H1 (cell line): Measurements from ENCODE around the gene RAD23B. TPM values are rescaled to one million over a fixed set of nuclear protein-coding genes. Genes with fewer than 3 reads are reported as not detected.

Source experiments
- CTCF ChIA-PET: fragments of 300-600 bp; sonication (Branson Sonifier 250); formaldehyde crosslinking; loops from one replicate; lab custom pipeline; 2021; ENCODE audit not compliant: partially characterized antibody; lab: Charles Lee
- POLR2A ChIA-PET: fragments of 300-600 bp; sonication (Branson Sonifier 250); formaldehyde crosslinking; loops from one replicate; lab custom pipeline; 2021; ENCODE audit warnings: inconsistent platforms; ENCODE audit not compliant: partially characterized antibody; lab: Charles Lee
- DNase-seq, 2 experiments: peaks; one replicate each; pipeline versions ENCODE4 v3.0.0 to v3.0.0-alpha.2; 2010 to 2022; ENCODE audit warnings: low spot score in 2 of 2, low read depth in 1 of 2, mixed read lengths in 1 of 2
- FAIRE-seq: peaks from 2 replicates; lab custom pipeline; 2011; peaks lifted over from hg19 to GRCh38; lab: Jason Lieb, UNC
- H2AFZ ChIP-seq: 2 replicates; pipeline ENCODE4 v1.8.1; 2012; ENCODE audit warnings: low read length, inconsistent platforms
- H2AK5ac ChIP-seq: 2 replicates; pipeline ENCODE4 v1.6.1; 2013; ENCODE audit warnings: low read depth, low read length
- H2BK120ac ChIP-seq: replicated peaks from 2 replicates; pipeline ENCODE3; 2013; ENCODE audit warnings: low read depth, low read length, inconsistent platforms
- H2BK12ac ChIP-seq: 2 replicates; pipeline ENCODE4 v1.6.1; 2013; ENCODE audit warnings: low read depth, low read length
- H2BK15ac ChIP-seq: 2 replicates; pipeline ENCODE4 v1.6.1; 2013; ENCODE audit warnings: low read length
- H2BK20ac ChIP-seq: 2 replicates; pipeline ENCODE4 v1.6.1; 2013; ENCODE audit warnings: low read length
- H2BK5ac ChIP-seq: 2 replicates; pipeline ENCODE4 v1.6.1; 2013; ENCODE audit warnings: low read depth, low read length
- H3K14ac ChIP-seq: 2 replicates; pipeline ENCODE4 v1.6.1; 2013; ENCODE audit warnings: inconsistent platforms; ENCODE audit not compliant: insufficient read length
- H3K18ac ChIP-seq: 2 replicates; pipeline ENCODE4 v1.6.1; 2013; ENCODE audit warnings: low read length; ENCODE audit errors: extremely low read depth
- H3K23ac ChIP-seq: 2 replicates; pipeline ENCODE4 v1.6.1; 2013; ENCODE audit warnings: inconsistent platforms; ENCODE audit not compliant: insufficient read length
- H3K23me2 ChIP-seq: 2 replicates; pipeline ENCODE4 v1.6.1; 2013; ENCODE audit warnings: low read depth, low read length
- H3K27ac ChIP-seq: 2 replicates; pipeline ENCODE4 v1.6.1; 2011; ENCODE audit warnings: low read depth, low read length, inconsistent platforms
- H3K27me3 ChIP-seq, 4 experiments: replicated peaks in 1 of 4; 1 replicate in 1 of 4; 2 replicates in 3 of 4; pipeline versions ENCODE4 v1.6.1 to v1.8.1; 2011 to 2013; ENCODE audit warnings: low read length in 3 of 4, mild to moderate bottlenecking in 3 of 4, inconsistent platforms in 2 of 4, mixed read lengths in 2 of 4, moderate library complexity in 1 of 4; ENCODE audit not compliant: control insufficient read depth in 3 of 4, insufficient read depth in 3 of 4; ENCODE audit errors: extremely low read depth in 1 of 4
- H3K36me3 ChIP-seq, 4 experiments: 2 replicates each; pipeline versions ENCODE4 v1.6.1 to v1.8.1; 2011 to 2013; ENCODE audit warnings: mild to moderate bottlenecking in 4 of 4, low read length in 3 of 4, moderate library complexity in 2 of 4, control low read depth in 1 of 4, inconsistent platforms in 1 of 4; ENCODE audit not compliant: insufficient read depth in 4 of 4, control insufficient read depth in 2 of 4
- H3K4ac ChIP-seq: replicated peaks from 2 replicates; pipeline ENCODE3; 2013; ENCODE audit warnings: low read length, low read depth, mixed read lengths, inconsistent platforms; ENCODE audit not compliant: insufficient read length
- H3K4me1 ChIP-seq, 4 experiments: replicated peaks in 1 of 4; 1 replicate in 1 of 4; 2 replicates in 3 of 4; pipeline versions ENCODE4 v1.6.1 to v1.8.1; 2011 to 2013; ENCODE audit warnings: low read length in 3 of 4, inconsistent platforms in 2 of 4, mixed read lengths in 1 of 4; ENCODE audit not compliant: insufficient read depth in 4 of 4, control insufficient read depth in 3 of 4
- H3K4me2 ChIP-seq, 2 experiments: 2 replicates each; pipeline versions ENCODE4 v1.6.1 to v1.8.1; 2011 to 2013; ENCODE audit warnings: low read depth in 2 of 2, low read length in 2 of 2, control low read depth in 1 of 2, inconsistent platforms in 1 of 2, mild to moderate bottlenecking in 1 of 2; ENCODE audit not compliant: insufficient read depth in 1 of 2
- H3K4me3 ChIP-seq, 4 experiments: fragments of 200-600, 300-600 bp in 1 of 4; sonication (generic), shearing (Covaris generic), sonication (Bioruptor Twin) in 1 of 4; 2 replicates each; pipeline versions ENCODE4 v1.5.1 to v1.8.1; 2011 to 2016; ENCODE audit warnings: low read length in 4 of 4, low read depth in 3 of 4, control low read depth in 2 of 4, inconsistent platforms in 2 of 4, mild to moderate bottlenecking in 2 of 4, mixed read lengths in 1 of 4, moderate library complexity in 1 of 4; ENCODE audit not compliant: insufficient read depth in 2 of 4; ENCODE audit errors: extremely low read depth in 1 of 4
- H3K56ac ChIP-seq: replicated peaks from 2 replicates; pipeline ENCODE3; 2013; ENCODE audit warnings: low read depth, mild to moderate bottlenecking, mixed read lengths, low read length, inconsistent platforms; ENCODE audit not compliant: insufficient read length
- H3K79me1 ChIP-seq: 2 replicates; pipeline ENCODE4 v1.6.1; 2013; ENCODE audit warnings: low read depth, low read length, control low read depth
- H3K79me2 ChIP-seq, 2 experiments: 2 replicates each; pipeline versions ENCODE4 v1.6.1 to v1.8.1; 2012 to 2013; ENCODE audit warnings: low read length in 2 of 2, mild to moderate bottlenecking in 2 of 2, inconsistent platforms in 1 of 2; ENCODE audit not compliant: insufficient read depth in 2 of 2, control insufficient read depth in 1 of 2
- H3K9ac ChIP-seq, 4 experiments: replicated peaks in 1 of 4; 1 replicate in 1 of 4; 2 replicates in 3 of 4; pipeline versions ENCODE4 v1.6.1 to v1.8.1; 2011 to 2013; ENCODE audit warnings: low read depth in 3 of 4, low read length in 3 of 4, control low read depth in 2 of 4, mild to moderate bottlenecking in 2 of 4, moderate library complexity in 2 of 4, inconsistent platforms in 1 of 4; ENCODE audit errors: extremely low read depth in 1 of 4
- H3K9me3 ChIP-seq, 2 experiments: 2 replicates each; pipeline versions ENCODE4 v1.6.1 to v1.8.1; 2012 to 2013; ENCODE audit warnings: mild to moderate bottlenecking in 2 of 2, moderate library complexity in 2 of 2, control low read depth in 1 of 2, inconsistent platforms in 1 of 2, low read depth in 1 of 2, low read length in 1 of 2, mixed read lengths in 1 of 2; ENCODE audit not compliant: insufficient read depth in 2 of 2
- H4K20me1 ChIP-seq, 2 experiments: replicated peaks in 1 of 2; 2 replicates each; pipeline versions ENCODE3 to v1.8.1; 2011 to 2013; ENCODE audit warnings: inconsistent platforms in 2 of 2, low read length in 2 of 2, mild to moderate bottlenecking in 1 of 2; ENCODE audit not compliant: insufficient read depth in 2 of 2, control insufficient read depth in 1 of 2
- H4K5ac ChIP-seq: 2 replicates; pipeline ENCODE4 v1.6.1; 2013; ENCODE audit warnings: low read length, low read depth, mixed read lengths, inconsistent platforms; ENCODE audit not compliant: insufficient read length
- H4K8ac ChIP-seq: 2 replicates; pipeline ENCODE4 v1.8.0; 2013; ENCODE audit warnings: mild to moderate bottlenecking, moderate library complexity, low read length, inconsistent platforms; ENCODE audit not compliant: insufficient read depth; ENCODE audit errors: extremely low read depth
- H4K91ac ChIP-seq: replicated peaks from 2 replicates; pipeline ENCODE3; 2013; ENCODE audit warnings: low read length, mixed read lengths, inconsistent platforms; ENCODE audit not compliant: insufficient read length
- CHD1 ChIP-seq: IDR thresholded peaks from 2 replicates; pipeline ENCODE4 v1.6.1; 2012; ENCODE audit warnings: low read depth, low read length, improper control_type of control experiment
- EGR1 ChIP-seq: IDR thresholded peaks from 2 replicates; pipeline ENCODE4 v1.6.1; 2011; ENCODE audit warnings: low read depth, low read length, borderline replicate concordance
- EZH2 ChIP-seq: fragments of 200-600 bp; sonication (generic); IDR thresholded peaks from 2 replicates; pipeline ENCODE4 v1.7.1; 2012; ENCODE audit warnings: low read depth, mild to moderate bottlenecking, moderate library complexity, low read length, inconsistent platforms; ENCODE audit not compliant: severe bottlenecking
- GABPA ChIP-seq: IDR thresholded peaks from 2 replicates; pipeline ENCODE4 v1.6.1; 2011; ENCODE audit warnings: mild to moderate bottlenecking, low read length, moderate library complexity, borderline replicate concordance; ENCODE audit not compliant: insufficient read depth
- JUND ChIP-seq: IDR thresholded peaks from 2 replicates; pipeline ENCODE4 v1.6.1; 2011; ENCODE audit warnings: mild to moderate bottlenecking, improper control_type of control experiment, low read length
- KDM4A ChIP-seq: IDR thresholded peaks from one replicate; pipeline ENCODE4 v1.7.1; 2012; ENCODE audit warnings: low read depth, mild to moderate bottlenecking, moderate library complexity, low read length, inconsistent platforms; ENCODE audit not compliant: severe bottlenecking
- KDM5A ChIP-seq: fragments of 200-600 bp; IDR thresholded peaks from 2 replicates; pipeline ENCODE4 v1.7.1; 2012; ENCODE audit warnings: mild to moderate bottlenecking, low read length, inconsistent platforms, mixed read lengths
- NRF1 ChIP-seq: IDR thresholded peaks from 2 replicates; pipeline ENCODE4 v1.6.1; 2011; ENCODE audit warnings: mild to moderate bottlenecking, low read depth, low read length, improper control_type of control experiment
- POLR2AphosphoS5 ChIP-seq: IDR thresholded peaks from 2 replicates; pipeline ENCODE4 v1.6.1; 2011; ENCODE audit warnings: low read depth, low read length
- SIX5 ChIP-seq: IDR thresholded peaks from 2 replicates; pipeline ENCODE4 v1.6.1; 2011; ENCODE audit warnings: mild to moderate bottlenecking, low read depth, low read length
- SP2 ChIP-seq: IDR thresholded peaks from 2 replicates; pipeline ENCODE4 v1.6.1; 2012; ENCODE audit warnings: mild to moderate bottlenecking, low read length, inconsistent platforms
- SRF ChIP-seq: IDR thresholded peaks from 2 replicates; pipeline ENCODE4 v1.6.1; 2011; ENCODE audit warnings: mild to moderate bottlenecking, low read depth, low read length, moderate library complexity
- TEAD4 ChIP-seq: IDR thresholded peaks from 2 replicates; pipeline ENCODE4 v1.6.1; 2012; ENCODE audit warnings: low read depth, low read length, inconsistent platforms, mixed read lengths
- YY1 ChIP-seq: IDR thresholded peaks from 2 replicates; pipeline ENCODE4 v1.6.1; 2011; ENCODE audit warnings: low read depth, mild to moderate bottlenecking, low read length
- WGBS, 2 experiments: shearing (Covaris generic) in 1 of 2; methylation state at CpG; one replicate each; pipeline versions ENCODE4 v1.1.6 to v1.1.7; 2013 to 2015; ENCODE audit warnings: low lambda C conversion rate in 2 of 2, mixed read lengths in 2 of 2, inconsistent platforms in 1 of 2, low coverage in 1 of 2, missing lambda C conversion rate in 1 of 2; ENCODE audit not compliant: insufficient replicate concordance in 2 of 2, insufficient coverage in 1 of 2, insufficient read length in 1 of 2; ENCODE audit errors: extremely low coverage in 1 of 2, missing lambda C conversion rate in 1 of 2; 5-methylcytosine and 5-hydroxymethylcytosine counted together
- polyA plus RNA-seq, 7 experiments: library from polyadenylated mRNA; depleted of rRNA in 3 of 7; stranded (reverse) in 5 of 7; unstranded in 2 of 7; fragments of >200 nt in 5 of 7; fragments of 200-250 nt in 2 of 7; gene quantifications; 1 replicate in 5 of 7; 2 replicates in 1 of 7; 4 replicates in 1 of 7; pipeline versions ENCODE4 v1.2.1 to v1.2.3, GENCODE V29; 2011 to 2013; ENCODE audit warnings: missing spikeins in 2 of 7, mixed read lengths in 2 of 7
- total RNA-seq: library from RNA; stranded (reverse); fragmentation: NEBNext Ultra II Directional; extraction: Animal tissue kit (Norgen Biotek cat#: 25700); gene quantifications from 2 replicates; pipeline ENCODE4 v1.2.1, GENCODE V29; 2021

Gene RAD23B
- total and polyA plus RNA-seq, 2 of the 8 experiments (the other 6 are each of a cell fraction or from before 2014, with no cell fraction given), result 97.1 to 165 TPM

- Histone ChIP-seq H4K8ac (no peak overlapping the region), H2BK5ac (no peak overlapping the region), H3K4me1 (peaks cover 0 to 8% (median 0%) of the 10 kb centered on the region in 4 experiments; a peak in 1 of 7 replicates), H2AFZ (0 out of 2 replicates have a peak overlapping the region, but pooled peaks have one; percentile 94), H4K91ac (no peak overlapping the region), H3K36me3 (no peaks in the 10 kb centered on the region), H3K4me3 (no peak overlapping the region), H3K14ac (no peak overlapping the region), H2BK15ac (no peak overlapping the region), H2BK12ac (no peak overlapping the region), H2AK5ac (no peak overlapping the region), H2BK20ac (no peak overlapping the region), H3K9me3 (no peaks in the 10 kb centered on the region), H3K18ac (no peak overlapping the region), H3K79me1 (no peaks in the 10 kb centered on the region), H3K27ac (no peak overlapping the region), H2BK120ac (no peak overlapping the region), H3K23me2 (no peaks in the 10 kb centered on the region; the same call in 1 of the 2 replicates), H3K27me3 (no peaks in the 10 kb centered on the region), H3K56ac (no peak overlapping the region), H3K9ac (no peak overlapping the region), H4K5ac (no peak overlapping the region), H4K20me1 (no peaks in the 10 kb centered on the region), H3K4ac (no peak overlapping the region), H3K23ac (no peak overlapping the region), H3K79me2 (no peaks in the 10 kb centered on the region), H3K4me2 (no peak overlapping the region)
- 71% methylated on average over 6 of the region's 6 CpGs; no CpG with 5 or more reads in 1 of the 2 experiments for WGBS, 2 experiments
- DNase-seq, result no peak
- FAIRE-seq, result no peak
- CTCF ChIA-PET, result interaction anchor here (0.6 to 1.1 kb wide), 3 partner anchors 10 to 184 kb away, joined by 3 read pairs; no protein-coding TSS in a partner anchor
- POLR2A ChIA-PET, result no interaction called here
- no peak for TF ChIP-seq POLR2AphosphoS5
- no peak for TF ChIP-seq CHD1
- TF ChIP-seq EZH2, result no peak
- TF ChIP-seq JUND, result no peak
- TF ChIP-seq KDM4A, result no peak
- no peak for TF ChIP-seq SP2
- TF ChIP-seq EGR1, result no peak
- TF ChIP-seq NRF1, result no peak
- no peak for TF ChIP-seq GABPA
- TF ChIP-seq YY1, result no peak
- no peak for TF ChIP-seq SRF
- no peak for TF ChIP-seq SIX5
- no peak for TF ChIP-seq KDM5A
- no peak for TF ChIP-seq TEAD4
Measured at GRCh38 chr9:107237873-107238272, 45.2 kb upstream of the RAD23B start.
